Duodenal mucosa (tissue), 2 donors: ENCODE measurements around the gene SLC6A4.

Experiments used
- H3K27ac ChIP-seq: one replicate; pipeline ENCODE4 v1.7.0; 2013; ENCODE audit warnings: low read depth, low read length
- H3K27me3 ChIP-seq, 2 donors: one replicate each; pipeline ENCODE4 v1.7.0; 2013; ENCODE audit warnings: low read length in 2 of 2, control low read depth in 1 of 2; ENCODE audit not compliant: insufficient read depth in 2 of 2, control insufficient read depth in 1 of 2
- H3K36me3 ChIP-seq, 2 donors: one replicate each; pipeline ENCODE4 v1.7.0; 2013; ENCODE audit warnings: low read length in 2 of 2, control low read depth in 1 of 2; ENCODE audit not compliant: insufficient read depth in 2 of 2, control insufficient read depth in 1 of 2
- H3K4me1 ChIP-seq, 2 donors: one replicate each; pipeline ENCODE4 v1.7.0; 2013; ENCODE audit warnings: low read length in 2 of 2, control low read depth in 1 of 2; ENCODE audit not compliant: insufficient read depth in 2 of 2, control insufficient read depth in 1 of 2
- H3K4me3 ChIP-seq, 2 donors: one replicate each; pipeline ENCODE4 v1.7.0; 2013; ENCODE audit warnings: low read length in 2 of 2, low read depth in 1 of 2
- H3K9ac ChIP-seq, 2 donors: one replicate each; pipeline ENCODE4 v1.7.0; 2013; ENCODE audit warnings: low read length in 2 of 2, low read depth in 1 of 2
- H3K9me3 ChIP-seq, 2 donors: one replicate each; pipeline ENCODE4 v1.7.0; 2013; ENCODE audit warnings: low read length in 2 of 2, control low read depth in 1 of 2; ENCODE audit not compliant: control insufficient read depth in 1 of 2

The SLC6A4 gene

DNA sequence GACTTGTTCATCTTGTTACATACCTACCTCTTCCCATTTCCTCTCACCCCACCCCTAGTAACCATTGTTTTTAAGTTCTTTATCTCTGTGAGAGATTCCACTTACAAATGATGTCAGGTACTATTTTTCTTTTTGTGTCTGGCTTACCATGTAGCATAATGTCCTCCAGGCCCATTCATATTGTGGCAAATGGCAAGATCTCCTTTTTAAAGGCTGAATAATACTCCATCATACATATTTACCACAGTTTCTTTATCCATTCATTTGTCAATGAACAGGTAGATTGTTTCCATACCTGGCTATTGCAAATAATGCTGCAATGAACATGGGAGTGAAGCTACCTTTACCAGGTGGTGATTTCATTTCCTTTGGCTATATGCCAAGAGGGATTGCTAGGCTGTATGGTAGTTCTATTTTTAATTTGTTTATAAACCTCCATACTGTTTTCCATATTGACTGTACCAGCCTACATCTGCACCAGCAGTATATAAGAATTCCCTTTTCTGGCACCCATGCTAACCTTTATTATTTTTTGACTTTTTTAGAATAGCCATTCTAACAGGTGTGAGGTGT is 65.0 kb downstream of the SLC6A4 start:
- H3K27me3 ChIP-seq, result no peaks in the 10 kb centered on the region
- H3K9ac ChIP-seq, result no peak overlapping the region
- no peaks in the 10 kb centered on the region for H3K4me1 ChIP-seq
- no peak overlapping the region for H3K4me3 ChIP-seq
- H3K36me3 ChIP-seq, result peaks cover 0 to 11% of the 10 kb centered on the region in 2 donors
- H3K27ac ChIP-seq, result no peak overlapping the region
- no peaks in the 10 kb centered on the region for H3K9me3 ChIP-seq

DNA sequence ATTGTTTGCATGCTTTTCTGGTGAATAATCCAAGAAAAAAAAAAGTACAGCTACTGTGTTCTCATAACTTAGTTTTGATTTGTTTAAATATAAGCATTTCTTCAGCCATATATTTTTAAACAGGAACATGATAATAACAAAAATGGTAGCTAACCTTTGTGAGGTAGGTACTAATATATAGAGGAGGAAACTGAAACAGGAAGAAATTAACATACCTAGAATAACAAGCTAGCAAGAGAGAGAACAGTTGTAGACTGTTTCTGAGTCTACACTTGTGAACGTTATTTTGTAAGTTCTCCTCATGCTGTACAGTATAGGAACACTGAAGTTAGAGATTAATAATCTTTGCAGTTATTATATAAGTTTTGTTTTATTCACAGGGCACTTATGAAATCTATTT is 69.5 kb downstream of the SLC6A4 start:
- H3K27ac ChIP-seq, result no peak overlapping the region

DNA sequence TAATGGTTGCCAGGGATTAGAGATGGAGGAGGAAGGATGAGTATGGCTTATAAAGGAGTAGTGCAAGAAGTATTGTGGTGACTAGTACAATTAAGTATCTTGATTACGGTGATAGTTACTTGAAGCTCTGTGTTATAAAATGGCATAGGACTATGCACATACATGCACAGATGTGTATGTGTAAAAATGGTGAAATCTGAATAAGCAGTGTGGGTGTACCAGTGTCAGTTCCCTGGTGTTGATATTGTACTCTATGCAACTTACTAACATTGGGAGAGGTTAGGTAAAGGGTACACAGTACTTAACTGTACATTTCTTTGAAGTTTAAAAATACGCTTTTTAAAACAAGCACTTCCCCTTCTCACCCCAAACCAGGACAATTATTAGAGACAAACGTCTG is 70.3 kb downstream of the SLC6A4 start:
- H3K9me3 ChIP-seq, result no peaks in the 10 kb centered on the region
- H3K4me3 ChIP-seq, result no peak overlapping the region
- H3K27me3 ChIP-seq, result no peaks in the 10 kb centered on the region
- H3K36me3 ChIP-seq, result peaks cover 0 to 2% of the 10 kb centered on the region in 2 donors
- H3K4me1 ChIP-seq, result no peaks in the 10 kb centered on the region
- no peak overlapping the region for H3K27ac ChIP-seq
- H3K9ac ChIP-seq, result no peak overlapping the region

More for the DNA sequence above, 69.5 kb downstream of the SLC6A4 start:
- H3K36me3 ChIP-seq, result peaks cover 0 to 2% of the 10 kb centered on the region in 2 donors
- no peak overlapping the region for H3K4me3 ChIP-seq
- H3K27me3 ChIP-seq, result no peaks in the 10 kb centered on the region
- H3K9ac ChIP-seq, result no peak overlapping the region
- no peaks in the 10 kb centered on the region for H3K4me1 ChIP-seq
- no peaks in the 10 kb centered on the region for H3K9me3 ChIP-seq

DNA sequence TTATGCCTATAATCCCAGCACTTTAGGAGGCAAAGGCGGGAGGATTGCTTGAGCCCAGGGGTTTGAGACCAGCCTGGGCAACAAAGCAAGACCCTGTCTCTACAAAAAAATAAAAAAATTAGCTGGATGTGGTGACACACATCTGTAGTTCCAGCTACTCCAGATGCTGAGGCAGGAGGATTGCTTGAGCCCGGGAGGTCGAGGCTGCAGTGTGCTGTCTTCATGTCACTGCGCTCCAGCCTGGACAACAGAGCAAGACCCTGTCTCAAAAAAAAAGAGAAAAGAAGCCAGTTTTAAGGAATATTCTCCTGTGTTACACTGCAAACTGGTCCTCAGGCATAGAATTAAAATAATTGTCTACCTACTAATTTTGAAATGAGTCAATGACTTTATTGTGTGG is 71.0 kb downstream of the SLC6A4 start:
- Histone ChIP-seq H3K9ac (no peak overlapping the region), H3K27ac (no peak overlapping the region), H3K27me3 (no peaks in the 10 kb centered on the region), H3K36me3 (peaks cover 0 to 5% of the 10 kb centered on the region in 2 donors), H3K4me3 (no peak overlapping the region), H3K4me1 (no peaks in the 10 kb centered on the region), H3K9me3 (no peaks in the 10 kb centered on the region)

DNA sequence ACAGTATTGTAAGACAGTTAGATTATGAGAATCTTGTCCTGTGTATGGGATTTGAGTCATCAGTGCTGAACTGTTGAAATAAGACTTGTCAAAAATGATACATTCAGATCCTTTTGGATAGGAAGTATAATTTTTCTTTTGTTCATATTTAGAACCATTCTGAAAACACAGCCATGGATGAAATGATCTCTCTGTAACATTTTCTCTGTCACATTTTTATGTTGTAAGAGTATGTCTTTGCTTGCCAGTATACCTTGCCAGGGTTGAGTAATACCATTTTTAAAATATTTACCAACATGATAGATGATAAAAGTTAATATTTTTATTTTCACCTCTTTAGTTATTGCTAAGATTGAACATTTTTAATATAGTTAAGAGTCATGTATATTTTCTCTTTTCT is 73.9 kb downstream of the SLC6A4 start:
- Histone ChIP-seq H3K27ac (no peak overlapping the region), H3K9ac (no peak overlapping the region), H3K36me3 (peaks cover 0 to 8% of the 10 kb centered on the region in 2 donors), H3K4me3 (no peak overlapping the region), H3K9me3 (no peaks in the 10 kb centered on the region), H3K27me3 (no peaks in the 10 kb centered on the region), H3K4me1 (no peaks in the 10 kb centered on the region)

DNA sequence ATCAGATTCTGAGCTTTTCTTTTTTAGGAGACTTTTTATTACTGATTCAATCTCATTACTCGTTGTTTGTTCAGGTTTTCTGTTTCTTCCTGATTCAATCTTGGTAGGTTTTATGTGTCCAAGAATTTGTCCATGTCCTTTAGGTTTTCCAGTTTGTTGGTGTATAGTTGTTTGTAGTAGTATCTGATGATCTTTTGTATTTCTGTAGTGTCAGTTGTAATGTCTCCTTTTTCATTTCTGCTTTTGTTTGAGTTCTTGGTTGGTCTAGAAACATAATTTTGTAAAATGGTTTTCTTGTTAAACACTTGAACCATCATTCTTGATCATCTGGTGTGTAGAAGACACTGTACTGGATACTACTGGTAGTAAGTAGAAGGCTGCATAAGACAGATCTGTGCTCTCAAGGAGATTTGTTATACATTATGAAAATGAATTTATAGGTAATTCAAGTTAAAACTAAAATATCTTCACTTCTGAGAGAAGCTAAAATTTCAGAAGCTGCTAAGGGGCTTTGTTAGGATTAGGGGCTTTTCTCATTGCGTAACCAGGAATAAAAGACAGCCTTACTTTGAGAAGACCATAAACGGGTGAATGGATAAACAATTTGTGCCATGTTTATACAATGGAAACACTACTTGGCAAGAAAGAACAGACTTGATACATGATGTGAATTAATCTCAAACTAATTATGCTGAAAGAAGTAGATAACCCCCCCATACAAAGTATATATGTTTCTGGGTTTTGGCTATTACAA is 74.9 kb downstream of the SLC6A4 start:
- no peak overlapping the region for H3K27ac ChIP-seq
- H3K4me1 ChIP-seq, result no peaks in the 10 kb centered on the region
- H3K4me3 ChIP-seq, result no peak overlapping the region
- no peak overlapping the region for H3K9ac ChIP-seq
- no peaks in the 10 kb centered on the region for H3K27me3 ChIP-seq
- no peaks in the 10 kb centered on the region for H3K9me3 ChIP-seq
- H3K36me3 ChIP-seq, result peaks cover 0 to 8% of the 10 kb centered on the region in 2 donors

DNA sequence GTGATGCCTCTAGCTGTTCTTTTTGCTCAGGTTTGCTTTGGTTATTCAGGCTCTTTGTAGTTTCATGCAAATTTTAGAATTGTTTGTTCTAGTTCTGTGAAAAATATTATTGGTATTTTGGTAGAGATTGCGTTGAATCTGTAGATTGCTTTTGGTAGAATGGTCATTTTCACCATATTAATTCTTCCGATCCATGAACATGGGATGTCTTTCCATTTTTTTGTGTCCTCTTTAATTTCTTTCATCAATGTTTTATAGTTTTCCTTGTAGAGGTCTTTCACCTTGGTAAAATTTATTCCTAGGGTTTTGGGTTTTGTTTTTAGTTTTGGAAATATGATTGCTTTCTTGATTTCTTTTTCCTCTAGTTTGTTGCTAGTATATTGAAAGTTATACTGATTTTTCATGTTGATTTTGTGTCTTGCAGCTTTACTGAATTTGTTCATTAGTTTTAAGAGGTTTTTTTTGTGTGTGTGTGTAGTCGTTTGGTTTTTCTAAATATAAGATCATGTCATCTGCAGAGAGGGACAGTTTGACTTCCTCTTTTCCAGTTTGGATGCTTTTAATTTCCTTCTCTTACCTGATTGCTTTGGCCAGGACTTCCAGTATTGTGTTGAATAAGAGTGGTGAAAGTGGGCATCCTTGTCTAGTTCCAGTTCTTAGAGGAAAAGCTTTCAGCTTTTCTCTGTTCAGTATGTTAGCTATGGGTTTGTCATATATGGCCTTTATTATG is 76.4 kb downstream of the SLC6A4 start:
- no peak overlapping the region for H3K4me3 ChIP-seq
- H3K9me3 ChIP-seq, result no peaks in the 10 kb centered on the region
- peaks cover 0 to 8% of the 10 kb centered on the region in 2 donors for H3K36me3 ChIP-seq
- H3K9ac ChIP-seq, result no peak overlapping the region
- H3K27me3 ChIP-seq, result no peaks in the 10 kb centered on the region
- no peaks in the 10 kb centered on the region for H3K4me1 ChIP-seq
- no peak overlapping the region for H3K27ac ChIP-seq

DNA sequence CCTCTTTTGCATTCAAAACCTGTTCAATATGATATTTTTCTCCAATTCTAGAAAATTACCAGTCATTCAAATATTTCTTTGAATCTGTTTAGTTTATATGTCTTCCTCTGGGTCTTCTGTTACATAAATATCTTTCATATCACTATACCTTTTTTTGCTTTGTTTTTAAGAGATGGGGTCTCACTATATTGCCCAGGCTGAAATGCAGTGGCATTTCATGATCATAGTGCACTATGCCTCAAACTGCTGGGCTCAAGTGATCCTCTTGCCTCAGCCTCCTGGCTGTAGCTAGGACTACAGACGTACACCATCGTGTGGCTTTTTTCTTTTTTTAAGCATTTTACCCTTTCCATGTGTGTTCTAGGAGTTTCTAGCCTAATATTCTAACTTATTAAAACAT is 80.1 kb downstream of the SLC6A4 start:
- Histone ChIP-seq H3K9ac (no peak overlapping the region), H3K4me3 (no peak overlapping the region), H3K27me3 (no peaks in the 10 kb centered on the region), H3K36me3 (peaks cover 0 to 5% of the 10 kb centered on the region in 2 donors), H3K27ac (no peak overlapping the region), H3K9me3 (no peaks in the 10 kb centered on the region), H3K4me1 (no peaks in the 10 kb centered on the region)

DNA sequence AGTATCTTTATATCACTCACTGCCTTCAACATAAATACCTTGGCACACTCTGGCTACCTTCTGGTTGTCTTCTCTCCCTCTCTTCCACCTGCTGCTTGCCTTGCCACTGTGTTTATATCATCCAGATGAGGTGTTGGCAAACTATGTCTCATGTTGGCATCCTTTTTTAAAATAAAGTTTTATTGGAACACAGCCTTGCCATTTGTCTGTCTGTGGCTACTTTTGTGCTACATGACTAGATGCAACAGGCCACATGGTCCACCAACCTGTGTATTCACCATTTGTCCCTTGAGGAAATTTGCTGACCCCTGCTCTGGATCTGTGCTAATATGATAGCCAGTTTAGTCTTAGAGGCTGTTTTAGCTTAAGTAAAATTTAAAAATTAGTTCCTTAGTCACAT is 82.0 kb downstream of the SLC6A4 start:
- no peaks in the 10 kb centered on the region for H3K27me3 ChIP-seq
- no peak overlapping the region for H3K27ac ChIP-seq
- H3K4me1 ChIP-seq, result no peaks in the 10 kb centered on the region
- H3K9ac ChIP-seq, result no peak overlapping the region
- H3K36me3 ChIP-seq, result no peaks in the 10 kb centered on the region
- H3K9me3 ChIP-seq, result no peaks in the 10 kb centered on the region
- H3K4me3 ChIP-seq, result no peak overlapping the region

DNA sequence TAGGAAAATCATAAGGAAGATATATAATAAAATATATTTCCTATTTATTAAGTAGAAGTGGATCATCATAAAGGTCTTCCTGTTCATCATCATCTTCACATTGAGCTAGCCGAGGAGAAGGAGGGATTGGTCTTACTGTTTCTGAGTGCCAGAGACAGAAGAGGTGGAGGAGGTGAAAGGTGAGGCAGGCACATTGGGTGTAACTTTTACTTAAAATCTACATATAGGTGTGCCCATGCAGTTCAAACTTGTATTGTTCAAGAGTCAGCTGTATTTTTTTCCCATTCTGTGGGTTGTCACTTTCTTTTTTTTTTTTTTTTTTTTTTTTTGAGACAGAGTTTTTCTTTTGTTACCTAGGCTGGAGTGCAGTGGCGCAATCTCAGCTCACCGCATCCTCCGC is 84.0 kb downstream of the SLC6A4 start:
- Histone ChIP-seq H3K27me3 (no peaks in the 10 kb centered on the region), H3K27ac (no peak overlapping the region), H3K9ac (no peak overlapping the region), H3K4me3 (no peak overlapping the region), H3K36me3 (no peaks in the 10 kb centered on the region), H3K4me1 (no peaks in the 10 kb centered on the region), H3K9me3 (no peaks in the 10 kb centered on the region)
